Body of pancreas (tissue), 4 donors: ENCODE data around the gene PCCA. TPM values are rescaled to one million over a fixed set of nuclear protein-coding genes. Genes with fewer than 3 reads are reported as not detected.

Source experiments
- ATAC-seq: fragments of 150-250 bp; one replicate; pipeline ENCODE4 v1.9.1; 2016
- DNase-seq, 4 donors: peaks; one replicate each; pipeline ENCODE4 v3.0.0-alpha.2; 2019
- H3K27ac ChIP-seq, 4 donors: fragments of 200-600 bp; sonication (generic); 1 replicate in 3 of 4; 2 replicates in 1 of 4; pipeline versions ENCODE4 v1.5.1 to v1.6.1; 2016 to 2019; ENCODE audit warnings: mild to moderate bottlenecking in 1 of 4, mixed read lengths in 1 of 4, moderate library complexity in 1 of 4
- H3K27me3 ChIP-seq, 2 donors: fragments of 200-600 bp; sonication (generic); one replicate each; pipeline ENCODE4 v1.6.0; 2016; ENCODE audit warnings: mild to moderate bottlenecking in 1 of 2
- H3K36me3 ChIP-seq, 2 donors: fragments of 200-600 bp; sonication (generic); replicated peaks in 1 of 2; 2 replicates each; pipeline ENCODE4 v1.5.1; 2016; ENCODE audit warnings: low read depth in 2 of 2; ENCODE audit not compliant: insufficient read depth in 1 of 2
- H3K4me1 ChIP-seq: fragments of 200-600 bp; sonication (generic); one replicate; pipeline ENCODE4 v1.6.0; 2016
- H3K4me3 ChIP-seq, 2 donors: fragments of 200-600 bp; sonication (generic); 1 replicate in 1 of 2; 2 replicates in 1 of 2; pipeline ENCODE4 v1.5.1; 2016 to 2019
- H3K9me3 ChIP-seq, 3 donors: fragments of 200-600 bp; sonication (generic); 1 replicate in 2 of 3; 2 replicates in 1 of 3; pipeline ENCODE4 v1.5.1; 2016
- CTCF ChIP-seq, 7 experiments: fragments of 450-650 bp in 4 of 7; fragments of 200-600 bp in 3 of 7; sonication (generic) in 3 of 7; IDR thresholded peaks; one replicate each; pipeline ENCODE4 v1.5.1; 2016 to 2019; ENCODE audit warnings: antibody characterized with exemption in 7 of 7
- POLR2A ChIP-seq, 3 donors: fragments of 450-650 bp; IDR thresholded peaks; one replicate each; pipeline ENCODE4 v1.6.1; 2016; ENCODE audit warnings: antibody characterized with exemption in 3 of 3, mild to moderate bottlenecking in 2 of 3
- WGBS, 2 donors: methylation state at CpG; one replicate each; pipeline ENCODE4 v1.1.5; 2017; 5-methylcytosine and 5-hydroxymethylcytosine counted together
- intact Hi-C: fragments of 100-400 bp; cut with DNase I; formaldehyde crosslinking; loops from one replicate; pipeline ENCODE4 v1.15.1; 2023
- total RNA-seq, 2 donors: library from RNA; depleted of rRNA; stranded (reverse); fragments of >200 nt; gene quantifications; one replicate each; pipeline ENCODE4 v1.1.0, GENCODE V29; 2016

PCCA gene
- total RNA-seq, 2 donors from 2014 or later: 45.2 to 46.2 TPM

GRCh38 chr13:100476963-100477362 lies 388.1 kb downstream of the PCCA start:
- no peak overlapping the region for H3K4me3 ChIP-seq
- no peak for DNase-seq
- intact Hi-C loops: no loop called here
- no peaks in the 10 kb centered on the region for H3K9me3 ChIP-seq
- no peaks in the 10 kb centered on the region for H3K36me3 ChIP-seq
- no peaks in the 10 kb centered on the region for H3K27me3 ChIP-seq
- TF ChIP-seq POLR2A (IDR thresholded peaks at IDR 0.05) (no peak), CTCF (IDR thresholded peaks at IDR 0.05) (no peak)
- WGBS, 2 donors: 83 to 95% methylated on average over 5 of the region's 5 CpGs
- H3K4me1 ChIP-seq: no peaks in the 10 kb centered on the region
- ATAC-seq: no peak
- no peak overlapping the region for H3K27ac ChIP-seq

- no peak for ATAC-seq
- WGBS, 2 donors: 94 to 95% methylated on average over 9 to 12 of the region's 12 CpGs
- TF ChIP-seq CTCF (IDR thresholded peaks at IDR 0.05): no peak
- no peak for TF ChIP-seq POLR2A (IDR thresholded peaks at IDR 0.05)
These were observed 389.4 kb downstream of the PCCA start for GRCh38 chr13:100478107-100478809.

GRCh38 chr13:100480676-100481075 lies 391.8 kb downstream of the PCCA start:
- WGBS, 2 donors: 89 to 96% methylated on average over 9 of the region's 9 CpGs
- TF ChIP-seq CTCF (IDR thresholded peaks at IDR 0.05) (no peak), POLR2A (IDR thresholded peaks at IDR 0.05) (no peak)
- Histone ChIP-seq H3K4me3 (no peak overlapping the region), H3K27ac (no peak overlapping the region), H3K9me3 (no peaks in the 10 kb centered on the region), H3K27me3 (no peaks in the 10 kb centered on the region), H3K4me1 (no peaks in the 10 kb centered on the region), H3K36me3 (no peaks in the 10 kb centered on the region)
- DNase-seq: no peak
- no peak for ATAC-seq
- intact Hi-C loops: no loop called here

More at GRCh38 chr13:100478107-100478809, 389.4 kb downstream of the PCCA start:
- Histone ChIP-seq H3K4me3 (no peak overlapping the region), H3K4me1 (no peaks in the 10 kb centered on the region), H3K27ac (no peak overlapping the region), H3K27me3 (no peaks in the 10 kb centered on the region), H3K36me3 (no peaks in the 10 kb centered on the region), H3K9me3 (no peaks in the 10 kb centered on the region)
- intact Hi-C loops: no loop called here
- DNase-seq: no peak

- Histone ChIP-seq H3K4me1 (no peaks in the 10 kb centered on the region), H3K9me3 (no peaks in the 10 kb centered on the region), H3K27me3 (no peaks in the 10 kb centered on the region), H3K4me3 (no peak overlapping the region), H3K27ac (no peak overlapping the region), H3K36me3 (no peaks in the 10 kb centered on the region)
- no peak for DNase-seq
- no peak for TF ChIP-seq POLR2A (IDR thresholded peaks at IDR 0.05)
- TF ChIP-seq CTCF (IDR thresholded peaks at IDR 0.05): no peak
- WGBS, 2 donors: 86 to 90% methylated on average over 6 of the region's 6 CpGs
- ATAC-seq: no peak
- intact Hi-C loops: no loop called here
These were observed 394.2 kb downstream of the PCCA start for GRCh38 chr13:100483139-100483538.

- DNase-seq: no peak
- intact Hi-C loops: no loop called here
- H3K27ac ChIP-seq: no peak overlapping the region
- no peaks in the 10 kb centered on the region for H3K4me1 ChIP-seq
- ATAC-seq: no peak
- no peaks in the 10 kb centered on the region for H3K9me3 ChIP-seq
- TF ChIP-seq POLR2A (IDR thresholded peaks at IDR 0.05): no peak
- TF ChIP-seq CTCF (IDR thresholded peaks at IDR 0.05): no peak
- WGBS, 2 donors: 73 to 79% methylated on average over 8 of the region's 8 CpGs
- H3K27me3 ChIP-seq: no peaks in the 10 kb centered on the region
- no peaks in the 10 kb centered on the region for H3K36me3 ChIP-seq
- H3K4me3 ChIP-seq: no peak overlapping the region
These were observed 395.0 kb downstream of the PCCA start for GRCh38 chr13:100483841-100484381.
